ENCODE data around the gene BMAL1. TPM values are rescaled to one million over a fixed set of nuclear protein-coding genes. Genes with fewer than 3 reads are reported as not detected.
"Not testable (repeated sequence)": the region's sequence is repeated elsewhere in the genome, so short reads cannot be mapped to it uniquely, and the experiment has no call there.

BMAL1 gene
- total RNA-seq, 2 experiments from 2014 or later: 71.3 to 73.3 TPM

DNA sequence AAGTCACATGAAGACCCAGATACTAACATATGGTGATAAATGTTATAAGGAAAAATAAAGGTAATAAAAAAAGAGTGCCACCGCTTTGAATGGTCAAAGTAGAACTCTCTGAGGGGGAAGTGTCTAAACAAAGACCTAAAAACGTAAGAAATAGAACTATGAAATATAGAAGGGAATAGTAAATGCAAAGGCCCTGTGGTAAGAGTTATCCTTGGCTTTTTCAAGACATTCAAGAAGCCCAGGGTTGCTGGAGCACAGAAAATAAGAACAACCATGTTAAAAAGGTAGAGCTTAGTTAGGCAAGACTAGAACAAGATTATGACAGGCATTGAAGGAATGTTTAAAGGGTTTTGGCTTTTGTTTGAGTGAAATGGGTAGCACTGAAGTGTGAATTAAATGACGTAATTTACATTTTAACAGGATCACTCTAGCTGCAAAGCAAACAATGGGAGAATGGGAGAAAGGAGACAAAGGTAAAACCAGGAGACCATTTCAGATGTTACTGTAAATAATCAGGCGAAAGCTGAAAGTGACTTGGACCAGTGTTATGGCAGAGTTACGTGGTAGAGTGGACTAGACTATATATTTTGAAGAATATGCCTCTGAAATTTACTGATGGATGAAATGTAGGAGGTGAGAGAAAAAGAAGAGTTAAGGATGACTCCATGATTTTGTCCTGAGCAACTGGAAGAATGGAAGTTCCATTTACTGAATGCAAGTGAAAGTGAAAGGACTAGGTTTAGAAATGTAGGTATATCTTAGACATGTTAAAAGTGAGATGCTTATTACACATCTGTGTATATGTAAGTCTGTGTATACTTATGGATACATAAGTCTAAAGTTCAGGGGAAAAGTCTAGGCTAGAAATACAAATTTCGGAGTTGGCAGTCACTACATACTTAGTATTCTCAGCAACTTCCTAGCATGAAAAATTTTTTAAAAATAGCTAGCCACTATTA lies 156.9 kb downstream of the BMAL1 start:
- Histone ChIP-seq H3K9me3 (ENCODE audit: control insufficient read depth in 1 of 2, insufficient read depth in 1 of 2, low read length in 2 of 2) (no peaks in the 10 kb centered on the region), H3K4me3 (ENCODE audit: low read length) (no peak overlapping the region), H3K27me3 (ENCODE audit: control insufficient read depth in 1 of 2, insufficient read depth in 2 of 2, low read length in 2 of 2) (no peaks in the 10 kb centered on the region), H3K27ac (ENCODE audit: low read depth in 1 of 2, low read length in 2 of 2) (no peak overlapping the region), H3K36me3 (ENCODE audit: insufficient read depth, low read length) (no peaks in the 10 kb centered on the region), H3K4me1 (ENCODE audit: insufficient read depth, low read length) (no peaks in the 10 kb centered on the region)
- POLR2A ChIA-PET: no interaction called here
- Mint-ChIP-seq H3K27me3 (no peaks in the 10 kb centered on the region), H3K27ac (no peak overlapping the region), H3K4me3 (no peak overlapping the region), H3K9me3 (peaks cover 3% of the 10 kb centered on the region), H3K36me3 (ENCODE audit: low read depth) (peaks cover 33% of the 10 kb centered on the region), H3K4me1 (ENCODE audit: low read depth) (peaks cover 50% of the 10 kb centered on the region)
- intact Hi-C loops (cut with DNase I, micrococcal nuclease): no loop called here
- no peak for ATAC-seq (ENCODE audit: poor library complexity)
- TF ChIP-seq CTCF (IDR thresholded peaks at IDR 0.05): no peak
- CTCF ChIA-PET: no interaction called here
- DNase-seq: no peak

- H3K9me3 ChIP-seq (ENCODE audit: control insufficient read depth in 1 of 2, insufficient read depth in 1 of 2, low read length in 2 of 2); H3K27ac ChIP-seq (ENCODE audit: low read depth in 1 of 2, low read length in 2 of 2); H3K9me3 Mint-ChIP-seq; H3K27me3 Mint-ChIP-seq; DNase-seq; H3K4me3 Mint-ChIP-seq; H3K4me3 ChIP-seq (ENCODE audit: low read length); CTCF ChIA-PET; intact Hi-C loops (cut with DNase I, micrococcal nuclease); H3K27me3 ChIP-seq (ENCODE audit: control insufficient read depth in 1 of 2, insufficient read depth in 2 of 2, low read length in 2 of 2); POLR2A ChIA-PET; H3K36me3 ChIP-seq (ENCODE audit: insufficient read depth, low read length); H3K4me1 ChIP-seq (ENCODE audit: insufficient read depth, low read length); ATAC-seq (ENCODE audit: poor library complexity); H3K27ac Mint-ChIP-seq: not testable (repeated sequence)
- Mint-ChIP-seq H3K4me1 (ENCODE audit: low read depth) (peaks cover 61% of the 10 kb centered on the region), H3K36me3 (ENCODE audit: low read depth) (peaks cover 16% of the 10 kb centered on the region)
Measured at GRCh38 chr11:13436836-13437235, 159.2 kb downstream of the BMAL1 start.

Other genes starting within 250 kb of the BMAL1 start
- gene BTBD10, start 185.4 kb downstream of the BMAL1 start, total RNA-seq: 10 to 100 TPM; 13.3 to 14.8 TPM
- gene PTH, start 218.2 kb downstream of the BMAL1 start, total RNA-seq: not detected

Data from CD4-positive, alpha-beta T cell (primary cell).